ENCODE measurements around the gene TOMM6. TPM values are rescaled to one million over a fixed set of nuclear protein-coding genes. Genes with fewer than 3 reads are reported as not detected.

Gene TOMM6
- total RNA-seq, 1 experiment from 2014 or later = 239 TPM

DNA sequence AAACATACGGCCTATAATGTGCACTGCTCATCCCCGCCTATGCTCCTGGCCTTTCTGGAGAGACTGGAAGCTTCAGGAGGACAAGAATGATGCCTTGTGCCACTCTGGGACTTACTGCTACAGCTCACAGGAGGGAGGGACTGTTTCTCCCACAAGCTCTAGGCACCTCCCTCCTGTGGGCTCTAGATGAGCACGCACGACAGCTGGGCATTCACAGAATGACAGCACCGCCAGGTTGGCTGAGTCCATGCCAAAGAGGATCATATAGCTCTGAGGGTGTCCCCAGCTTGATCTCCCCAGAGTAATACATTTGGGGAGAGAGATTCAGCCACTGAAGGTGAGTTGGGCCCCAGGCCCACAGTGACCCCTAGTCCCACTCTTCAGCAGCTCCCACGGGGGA lies 30.2 kb upstream of the TOMM6 start:
- Histone ChIP-seq H2AK5ac (ENCODE audit: insufficient read length, low read length) (no peak overlapping the region), H3K27ac (ENCODE audit: insufficient read length, low read depth, low read length) (no peak overlapping the region), H3K4me1 (ENCODE audit: insufficient read depth, low read length) (no peaks in the 10 kb centered on the region), H3K9ac (ENCODE audit: extremely low read depth, insufficient read length, low read length) (no peak overlapping the region), H3K4ac (ENCODE audit: low read depth, low read length) (no peak overlapping the region), H3K9me3 (ENCODE audit: control insufficient read depth, low read depth, low read length) (no peaks in the 10 kb centered on the region), H2BK120ac (ENCODE audit: low read depth, low read length, poor library complexity, severe bottlenecking) (no peak overlapping the region), H4K8ac (replicated peaks; ENCODE audit: insufficient read length, low read depth, low read length) (no peak overlapping the region), H2BK5ac (ENCODE audit: insufficient read length, low read length) (no peak overlapping the region), H3K79me2 (ENCODE audit: insufficient read depth, low read length) (no peaks in the 10 kb centered on the region), H3K23ac (ENCODE audit: insufficient read length, low read depth, low read length) (no peak overlapping the region), H2AFZ (ENCODE audit: low read length) (no peak overlapping the region), H3K79me1 (ENCODE audit: insufficient read depth, low read depth, low read length, poor library complexity, severe bottlenecking) (no peaks in the 10 kb centered on the region), H3K23me2 (ENCODE audit: insufficient read length, low read depth, low read length, poor library complexity, severe bottlenecking) (no peaks in the 10 kb centered on the region), H3T11ph (ENCODE audit: low read length) (no peak overlapping the region), H3K56ac (ENCODE audit: insufficient read length, low read depth, low read length) (no peak overlapping the region), H3K4me2 (ENCODE audit: insufficient read depth, insufficient read length, low read length) (no peak overlapping the region), H3K27me3 (ENCODE audit: insufficient read depth, low read length) (no peaks in the 10 kb centered on the region), H2BK20ac (ENCODE audit: low read depth, low read length, poor library complexity, severe bottlenecking) (no peak overlapping the region), H2BK15ac (ENCODE audit: low read depth, low read length) (no peak overlapping the region), H4K5ac (ENCODE audit: insufficient read length, low read depth, low read length) (no peak overlapping the region), H3K18ac (ENCODE audit: insufficient read length, low read depth, low read length) (no peak overlapping the region), H3K14ac (ENCODE audit: insufficient read depth, low read length) (no peak overlapping the region), H4K20me1 (ENCODE audit: control insufficient read depth, insufficient read depth, insufficient read length) (no peaks in the 10 kb centered on the region), H4K91ac (ENCODE audit: insufficient read length, low read depth, low read length) (no peak overlapping the region), H2BK12ac (ENCODE audit: insufficient read length, low read depth, low read length) (no peak overlapping the region)
- DNase-seq = no peak
- TF ChIP-seq, protein P1, sequence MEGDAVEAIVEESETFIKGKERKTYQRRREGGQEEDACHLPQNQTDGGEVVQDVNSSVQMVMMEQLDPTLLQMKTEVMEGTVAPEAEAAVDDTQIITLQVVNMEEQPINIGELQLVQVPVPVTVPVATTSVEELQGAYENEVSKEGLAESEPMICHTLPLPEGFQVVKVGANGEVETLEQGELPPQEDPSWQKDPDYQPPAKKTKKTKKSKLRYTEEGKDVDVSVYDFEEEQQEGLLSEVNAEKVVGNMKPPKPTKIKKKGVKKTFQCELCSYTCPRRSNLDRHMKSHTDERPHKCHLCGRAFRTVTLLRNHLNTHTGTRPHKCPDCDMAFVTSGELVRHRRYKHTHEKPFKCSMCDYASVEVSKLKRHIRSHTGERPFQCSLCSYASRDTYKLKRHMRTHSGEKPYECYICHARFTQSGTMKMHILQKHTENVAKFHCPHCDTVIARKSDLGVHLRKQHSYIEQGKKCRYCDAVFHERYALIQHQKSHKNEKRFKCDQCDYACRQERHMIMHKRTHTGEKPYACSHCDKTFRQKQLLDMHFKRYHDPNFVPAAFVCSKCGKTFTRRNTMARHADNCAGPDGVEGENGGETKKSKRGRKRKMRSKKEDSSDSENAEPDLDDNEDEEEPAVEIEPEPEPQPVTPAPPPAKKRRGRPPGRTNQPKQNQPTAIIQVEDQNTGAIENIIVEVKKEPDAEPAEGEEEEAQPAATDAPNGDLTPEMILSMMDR (conservative IDR thresholded peaks at IDR 0.05) = no peak
- Mint-ChIP-seq H3K9me3 (no peaks in the 10 kb centered on the region), H3K36me3 (ENCODE audit: insufficient read depth in 1 of 3, low read depth in 3 of 3) (no peaks in the 10 kb centered on the region), H3K4me3 (no peak overlapping the region), H3K27me3 (ENCODE audit: low read depth) (peaks cover 14% of the 10 kb centered on the region), H3K4me1 (peaks cover 5 to 9% of the 10 kb centered on the region in 2 experiments; a peak in 3 of 4 replicates), H3K27ac (no peak overlapping the region)
- no CpG with 5 or more reads among the region's 6 CpGs for WGBS (ENCODE audit: extremely low coverage, insufficient read length, low lambda C conversion rate)
